Measurements from ENCODE around the gene PUS7L. TPM values are rescaled to one million over a fixed set of nuclear protein-coding genes. Genes with fewer than 3 reads are reported as not detected.

Gene PUS7L
- total RNA-seq, 1 experiment from 2014 or later: 11.4 TPM

DNA sequence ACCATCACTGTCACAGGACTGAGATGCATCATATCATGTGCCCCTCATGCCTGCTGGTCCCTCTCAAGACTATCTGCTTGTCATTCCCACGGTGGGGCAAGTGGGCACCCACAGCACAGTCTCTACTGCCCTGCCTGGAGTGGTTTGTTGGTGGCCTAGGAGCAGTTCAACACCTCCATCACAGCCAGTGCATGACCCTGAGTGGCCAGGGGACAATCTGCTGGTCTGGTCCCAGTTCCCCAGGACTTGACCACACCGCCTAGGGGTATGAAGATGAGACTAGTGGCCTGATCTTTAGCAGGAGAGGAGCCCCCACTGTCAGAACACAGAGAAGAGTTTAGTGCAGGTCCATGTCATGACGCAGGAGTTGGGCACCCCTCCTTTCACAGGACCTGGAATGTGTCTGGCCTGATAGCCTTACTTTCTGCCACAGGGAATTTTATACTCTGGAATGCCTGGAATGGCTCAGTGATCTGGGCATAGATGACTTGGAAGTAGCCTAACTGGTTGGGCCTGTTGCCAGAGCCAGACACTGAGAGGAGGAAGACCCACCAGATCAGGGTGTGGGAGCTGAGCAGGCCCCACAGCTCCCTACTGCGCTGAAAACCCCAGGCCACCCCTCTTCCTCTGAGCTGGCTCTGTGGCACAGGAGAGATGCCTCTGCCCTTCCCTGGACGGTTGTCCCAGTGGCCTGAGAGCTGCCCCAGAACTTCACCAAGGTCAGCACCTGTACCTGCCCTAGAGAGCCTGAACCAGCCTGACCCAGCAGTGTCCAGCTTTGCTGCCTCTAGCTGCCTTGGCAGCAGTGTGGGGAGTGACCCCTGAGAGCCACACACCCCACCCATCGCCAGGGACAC lies 83.3 kb downstream of the PUS7L start:
- no peak overlapping the region for H3K27ac ChIP-seq (ENCODE audit: low read length)
- H3K36me3 ChIP-seq (ENCODE audit: control insufficient read depth, insufficient read depth, low read length): no peaks in the 10 kb centered on the region
- TF ChIP-seq, protein P1, sequence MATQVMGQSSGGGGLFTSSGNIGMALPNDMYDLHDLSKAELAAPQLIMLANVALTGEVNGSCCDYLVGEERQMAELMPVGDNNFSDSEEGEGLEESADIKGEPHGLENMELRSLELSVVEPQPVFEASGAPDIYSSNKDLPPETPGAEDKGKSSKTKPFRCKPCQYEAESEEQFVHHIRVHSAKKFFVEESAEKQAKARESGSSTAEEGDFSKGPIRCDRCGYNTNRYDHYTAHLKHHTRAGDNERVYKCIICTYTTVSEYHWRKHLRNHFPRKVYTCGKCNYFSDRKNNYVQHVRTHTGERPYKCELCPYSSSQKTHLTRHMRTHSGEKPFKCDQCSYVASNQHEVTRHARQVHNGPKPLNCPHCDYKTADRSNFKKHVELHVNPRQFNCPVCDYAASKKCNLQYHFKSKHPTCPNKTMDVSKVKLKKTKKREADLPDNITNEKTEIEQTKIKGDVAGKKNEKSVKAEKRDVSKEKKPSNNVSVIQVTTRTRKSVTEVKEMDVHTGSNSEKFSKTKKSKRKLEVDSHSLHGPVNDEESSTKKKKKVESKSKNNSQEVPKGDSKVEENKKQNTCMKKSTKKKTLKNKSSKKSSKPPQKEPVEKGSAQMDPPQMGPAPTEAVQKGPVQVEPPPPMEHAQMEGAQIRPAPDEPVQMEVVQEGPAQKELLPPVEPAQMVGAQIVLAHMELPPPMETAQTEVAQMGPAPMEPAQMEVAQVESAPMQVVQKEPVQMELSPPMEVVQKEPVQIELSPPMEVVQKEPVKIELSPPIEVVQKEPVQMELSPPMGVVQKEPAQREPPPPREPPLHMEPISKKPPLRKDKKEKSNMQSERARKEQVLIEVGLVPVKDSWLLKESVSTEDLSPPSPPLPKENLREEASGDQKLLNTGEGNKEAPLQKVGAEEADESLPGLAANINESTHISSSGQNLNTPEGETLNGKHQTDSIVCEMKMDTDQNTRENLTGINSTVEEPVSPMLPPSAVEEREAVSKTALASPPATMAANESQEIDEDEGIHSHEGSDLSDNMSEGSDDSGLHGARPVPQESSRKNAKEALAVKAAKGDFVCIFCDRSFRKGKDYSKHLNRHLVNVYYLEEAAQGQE (IDR thresholded peaks at IDR 0.05; ENCODE audit: insufficient read depth in 1 of 2, low read depth in 2 of 2, low read length in 1 of 2): no peak
- TF ChIP-seq POLR2AphosphoS5 (IDR thresholded peaks at IDR 0.05; ENCODE audit: low read depth, low read length) (no peak), TCF7L2 (IDR thresholded peaks at IDR 0.05; ENCODE audit: low read depth, low read length) (no peak), SIN3A (IDR thresholded peaks at IDR 0.05; ENCODE audit: borderline replicate concordance, insufficient read depth, low read depth, low read length) (no peak)
- TF ChIP-seq, protein P2, sequence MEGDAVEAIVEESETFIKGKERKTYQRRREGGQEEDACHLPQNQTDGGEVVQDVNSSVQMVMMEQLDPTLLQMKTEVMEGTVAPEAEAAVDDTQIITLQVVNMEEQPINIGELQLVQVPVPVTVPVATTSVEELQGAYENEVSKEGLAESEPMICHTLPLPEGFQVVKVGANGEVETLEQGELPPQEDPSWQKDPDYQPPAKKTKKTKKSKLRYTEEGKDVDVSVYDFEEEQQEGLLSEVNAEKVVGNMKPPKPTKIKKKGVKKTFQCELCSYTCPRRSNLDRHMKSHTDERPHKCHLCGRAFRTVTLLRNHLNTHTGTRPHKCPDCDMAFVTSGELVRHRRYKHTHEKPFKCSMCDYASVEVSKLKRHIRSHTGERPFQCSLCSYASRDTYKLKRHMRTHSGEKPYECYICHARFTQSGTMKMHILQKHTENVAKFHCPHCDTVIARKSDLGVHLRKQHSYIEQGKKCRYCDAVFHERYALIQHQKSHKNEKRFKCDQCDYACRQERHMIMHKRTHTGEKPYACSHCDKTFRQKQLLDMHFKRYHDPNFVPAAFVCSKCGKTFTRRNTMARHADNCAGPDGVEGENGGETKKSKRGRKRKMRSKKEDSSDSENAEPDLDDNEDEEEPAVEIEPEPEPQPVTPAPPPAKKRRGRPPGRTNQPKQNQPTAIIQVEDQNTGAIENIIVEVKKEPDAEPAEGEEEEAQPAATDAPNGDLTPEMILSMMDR (IDR thresholded peaks at IDR 0.05): no peak
- in situ Hi-C loops (cut with HindIII; ENCODE audit: low pct_unique_long_range_greater_than_20kb, low sequenced_read_pairs): no loop called here
- H3K4me1 ChIP-seq (ENCODE audit: control insufficient read depth, insufficient read depth, low read length): no peaks in the 10 kb centered on the region
- no peak for DNase-seq (ENCODE audit: low read depth, low spot score)
- ATAC-seq: no peak
- H3K27me3 ChIP-seq (ENCODE audit: control insufficient read depth, insufficient read depth, low read length): no peaks in the 10 kb centered on the region; the same call in 1 of the 2 replicates
- intact Hi-C loops (cut with micrococcal nuclease; ENCODE audit: unreplicated experiment): no loop called here
- CTCF ChIA-PET: interaction anchor here (0.5 kb wide), 1 partner anchor 59 kb away, joined by 7 read pairs; no protein-coding TSS in a partner anchor
- no peaks in the 10 kb centered on the region for H3K9me3 ChIP-seq (ENCODE audit: control insufficient read depth, insufficient read depth, low read depth, low read length)
- POLR2A ChIA-PET: no interaction called here
- H3K4me3 ChIP-seq (ENCODE audit: low read depth in 2 of 2, low read length in 2 of 2): no peak overlapping the region
- no TSS peak for BruUV-seq (replicated peaks)

DNA sequence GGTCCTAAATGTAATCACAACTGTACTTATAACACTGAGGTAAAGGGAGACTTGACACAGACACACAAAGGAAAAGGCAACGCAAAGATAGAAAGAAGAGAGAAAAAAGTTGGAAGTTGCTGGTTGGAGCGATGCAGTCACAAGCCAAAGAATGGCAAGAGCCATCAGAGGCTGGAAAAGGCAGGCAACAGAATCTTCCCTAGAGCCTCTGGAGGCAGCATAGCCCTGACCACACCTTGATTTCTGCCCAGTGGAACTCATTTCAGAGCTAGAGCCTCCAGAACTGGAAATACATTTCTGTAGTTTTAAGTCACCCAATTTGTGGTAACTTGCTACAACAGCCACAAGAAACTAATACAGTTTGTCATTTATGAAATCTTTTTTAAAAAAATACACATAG lies 89.2 kb downstream of the PUS7L start:
- Histone ChIP-seq H3K36me3 (ENCODE audit: control insufficient read depth, insufficient read depth, low read length) (no peaks in the 10 kb centered on the region), H3K27me3 (ENCODE audit: control insufficient read depth, insufficient read depth, low read length) (no peaks in the 10 kb centered on the region), H3K4me1 (ENCODE audit: control insufficient read depth, insufficient read depth, low read length) (no peaks in the 10 kb centered on the region), H3K9me3 (ENCODE audit: control insufficient read depth, insufficient read depth, low read depth, low read length) (no peaks in the 10 kb centered on the region), H3K27ac (ENCODE audit: low read length) (no peak overlapping the region), H3K4me3 (ENCODE audit: low read depth in 2 of 2, low read length in 2 of 2) (no peak overlapping the region)
- DNase-seq (ENCODE audit: low read depth, low spot score) (no peak), ATAC-seq (no peak)
- TF ChIP-seq TCF7L2 (IDR thresholded peaks at IDR 0.05; ENCODE audit: low read depth, low read length) (no peak), POLR2AphosphoS5 (IDR thresholded peaks at IDR 0.05; ENCODE audit: low read depth, low read length) (no peak), SIN3A (IDR thresholded peaks at IDR 0.05; ENCODE audit: borderline replicate concordance, insufficient read depth, low read depth, low read length) (no peak)
- TF ChIP-seq, protein P1 (IDR thresholded peaks at IDR 0.05; ENCODE audit: insufficient read depth in 1 of 2, low read depth in 2 of 2, low read length in 1 of 2): no peak
- TF ChIP-seq, protein P2 (IDR thresholded peaks at IDR 0.05): no peak
- CTCF ChIA-PET: no interaction called here
- POLR2A ChIA-PET: no interaction called here
- intact Hi-C loops (cut with micrococcal nuclease; ENCODE audit: unreplicated experiment): no loop called here
- no TSS peak for BruUV-seq (replicated peaks)
- in situ Hi-C loops (cut with HindIII; ENCODE audit: low pct_unique_long_range_greater_than_20kb, low sequenced_read_pairs): no loop called here

Measured in Panc1 (cell line).